HG03159 (cell line): ENCODE results near the gene ZNF619.
"Not testable (repeated sequence)": the region's sequence is repeated elsewhere in the genome, so short reads cannot be mapped to it uniquely, and the experiment has no call there.

Experiments used
- ATAC-seq: cut with Tn5 transposase; IDR thresholded peaks from one replicate; pipeline ENCODE4 v1.9.1; 2021; ENCODE audit warnings: mild to moderate bottlenecking, moderate library complexity; ENCODE audit not compliant: unreplicated experiment

The ZNF619 gene

DNA sequence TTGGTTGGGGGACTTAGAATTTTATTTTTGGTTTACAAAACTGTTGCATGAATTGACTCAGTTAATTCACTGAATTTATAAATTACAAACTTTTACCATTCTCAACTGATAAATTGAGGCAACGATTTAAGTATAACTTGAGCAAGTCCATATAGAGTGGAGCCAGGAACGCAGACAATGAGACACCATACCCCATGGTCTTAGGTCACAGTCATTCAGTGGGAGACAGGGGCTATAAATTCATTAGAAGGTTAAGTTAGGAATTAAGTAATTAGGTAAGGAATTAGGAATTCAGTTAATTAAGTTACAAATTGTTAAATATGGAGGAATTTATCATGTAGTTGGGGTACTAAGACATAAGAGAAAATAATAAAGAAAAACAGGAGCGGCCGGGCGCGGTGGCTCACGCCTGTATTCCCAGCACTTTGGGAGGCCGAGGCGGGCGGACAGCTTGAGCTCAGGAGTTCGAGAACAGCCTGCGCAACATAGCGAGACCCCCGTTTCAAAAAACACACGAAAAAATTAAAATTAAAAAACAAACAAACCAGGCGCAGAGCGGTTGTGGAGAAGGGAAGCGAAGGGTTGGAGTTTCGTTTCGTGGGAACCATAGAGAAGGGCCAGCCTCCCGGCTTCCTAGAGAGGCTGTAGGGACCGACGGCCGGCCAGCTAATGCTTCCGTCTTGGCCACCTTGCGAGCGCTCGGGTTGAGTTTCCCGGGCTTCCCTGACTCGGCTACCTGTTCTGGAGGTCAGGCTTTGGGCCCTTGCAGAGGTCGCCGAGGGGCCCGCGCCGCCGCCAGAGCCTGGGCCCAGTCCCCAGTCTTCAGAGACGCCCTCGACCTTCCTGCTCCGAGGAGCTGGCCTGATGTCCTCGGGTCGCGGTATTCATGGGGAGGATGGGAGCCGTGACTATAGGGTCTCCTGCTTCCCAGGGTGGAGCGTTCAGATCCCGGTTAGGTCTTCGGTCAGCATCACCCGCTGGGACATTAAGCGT is at the start of gene ZNF619:
ZNF619 (plus strand) TSS at position 645 of the 993 bp plus-strand sequence. CDS start 858 bp downstream, outside the sequence.
- peak; percentile 72 for ATAC-seq

GRCh38 chr3:40432793-40433192 is 44.1 kb upstream of the ZNF619 start:
- no peak for ATAC-seq

DNA sequence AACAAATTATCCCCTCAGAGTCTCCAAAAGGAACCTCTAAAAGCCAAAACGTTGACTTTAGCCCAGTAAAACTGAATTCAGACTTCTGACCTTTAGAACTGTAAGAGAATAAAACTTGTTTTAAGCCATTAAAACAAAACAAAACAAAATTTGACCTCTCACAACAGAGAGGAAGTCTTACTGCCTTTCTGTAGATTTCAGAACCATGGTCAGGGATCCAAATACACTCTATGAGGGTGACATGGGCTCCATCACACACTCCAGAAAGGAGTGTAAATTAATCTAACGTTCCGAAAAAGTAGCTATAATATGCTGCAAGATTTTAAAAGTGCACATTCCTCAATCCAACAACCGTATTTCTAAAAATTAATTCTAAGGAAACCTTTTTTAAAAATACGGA is 39.0 kb upstream of the ZNF619 start:
- ATAC-seq, result no peak

DNA sequence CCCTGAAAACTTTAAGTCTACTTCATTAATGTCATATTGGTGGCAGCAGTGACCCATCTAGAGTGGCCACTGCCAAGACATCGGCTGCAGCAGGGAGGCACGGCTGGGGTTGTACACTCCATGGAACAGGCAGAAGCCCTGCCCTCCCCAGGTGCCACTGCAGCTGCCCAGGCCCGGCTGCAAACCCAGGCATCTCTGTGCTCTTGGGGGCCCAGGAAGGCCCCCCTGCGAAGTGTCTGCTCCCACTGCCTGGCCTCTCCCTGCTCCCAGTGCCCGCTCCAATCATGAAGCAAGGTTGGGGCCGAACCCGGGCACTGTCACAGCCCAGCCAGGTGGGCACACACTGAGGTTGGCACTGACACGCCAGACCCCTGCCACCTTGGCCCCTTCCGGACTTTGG is 31.9 kb upstream of the ZNF619 start:
- ATAC-seq, result no peak

DNA sequence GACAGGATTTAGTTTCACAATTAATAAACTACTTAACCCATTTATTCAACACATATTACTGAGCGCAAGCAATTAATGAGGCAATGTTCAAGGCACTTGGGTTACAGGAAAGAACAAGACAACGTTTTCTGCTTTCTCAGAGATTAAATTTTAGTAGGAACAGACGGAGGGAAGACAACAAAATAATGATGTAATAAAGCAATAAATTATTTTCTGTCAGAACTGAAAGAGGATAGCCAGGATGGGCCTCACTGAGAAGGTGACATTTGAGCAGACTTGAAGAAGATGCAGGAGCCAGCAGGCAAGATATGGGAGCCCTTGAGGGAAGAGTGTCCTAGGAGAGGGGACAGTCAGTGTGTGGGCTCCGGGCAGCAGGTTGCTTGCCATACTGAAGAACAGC is 31.0 kb upstream of the ZNF619 start:
- ATAC-seq, result no peak

DNA sequence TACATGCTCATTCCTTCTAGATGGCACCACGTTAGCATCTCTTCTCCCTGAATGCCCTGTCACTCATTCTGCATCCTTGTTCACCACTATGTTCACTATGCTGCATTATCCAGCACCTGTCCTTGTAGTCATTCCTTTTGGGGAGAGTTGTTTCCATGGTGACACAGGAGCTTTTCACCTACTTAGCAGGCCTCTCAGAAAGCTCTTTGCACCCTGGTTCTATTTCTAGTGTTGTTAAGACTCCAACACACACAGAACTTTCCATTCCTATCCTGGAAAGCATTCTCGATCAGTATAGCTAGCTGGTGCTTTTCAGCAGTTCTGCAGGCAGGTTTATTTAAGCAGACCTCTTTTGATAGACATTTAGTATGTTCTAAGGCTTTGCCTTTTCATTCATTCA is 26.5 kb upstream of the ZNF619 start:
- no peak for ATAC-seq

DNA sequence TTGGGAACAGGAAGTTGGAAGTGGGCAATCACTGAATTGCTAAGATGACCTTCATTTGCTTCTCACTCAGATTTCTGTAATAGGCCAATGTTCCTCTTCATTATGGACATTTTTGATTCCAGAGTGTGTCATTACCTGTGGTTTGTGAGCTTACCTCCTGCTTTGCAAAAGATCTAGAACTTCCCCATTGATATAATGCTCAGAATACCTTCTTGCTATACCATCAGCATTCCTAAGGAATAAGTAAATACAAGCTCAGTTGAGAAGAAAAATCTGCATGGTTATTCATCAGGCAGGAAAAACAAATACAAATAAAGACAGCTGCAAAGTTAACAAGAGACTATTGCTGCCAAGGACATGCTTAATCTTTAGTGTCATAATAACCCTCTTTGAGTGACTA is 25.4 kb upstream of the ZNF619 start:
- no peak for ATAC-seq

DNA sequence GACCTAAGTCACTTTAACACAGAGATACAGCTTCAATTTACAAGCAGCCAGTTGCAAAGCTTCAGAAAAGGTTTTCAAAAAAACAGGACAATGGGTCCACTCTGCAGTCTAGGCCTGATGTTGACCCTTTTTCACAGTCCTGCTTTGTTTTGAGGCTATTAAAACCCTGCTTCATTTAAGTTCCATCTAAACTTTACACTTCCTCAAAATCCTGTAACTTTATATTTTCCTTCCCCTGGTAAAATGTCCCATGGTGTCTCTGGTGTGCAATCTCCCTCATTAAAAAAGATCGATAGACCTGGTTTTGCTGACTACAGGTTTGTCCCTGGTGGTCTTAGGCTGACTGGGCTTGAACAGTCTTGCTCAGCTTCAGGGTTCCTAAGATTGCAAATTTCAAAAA is 24.9 kb upstream of the ZNF619 start:
- no peak for ATAC-seq

DNA sequence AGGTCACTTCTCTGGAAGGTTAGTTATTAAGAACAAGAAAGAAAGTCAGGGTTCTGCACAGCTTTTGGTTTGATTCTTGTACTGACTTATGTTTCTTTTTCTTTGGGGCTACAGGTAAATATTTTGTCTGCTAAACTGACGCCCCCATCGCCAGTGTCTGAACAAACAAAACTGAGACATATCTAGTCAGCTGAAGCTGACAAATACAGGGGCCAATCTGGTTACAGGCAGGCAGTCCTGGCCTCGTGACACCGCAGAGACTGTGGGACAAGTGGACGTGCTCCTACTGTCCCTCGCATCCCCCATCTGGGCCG is 24.4 kb upstream of the ZNF619 start:
- ATAC-seq, result no peak

DNA sequence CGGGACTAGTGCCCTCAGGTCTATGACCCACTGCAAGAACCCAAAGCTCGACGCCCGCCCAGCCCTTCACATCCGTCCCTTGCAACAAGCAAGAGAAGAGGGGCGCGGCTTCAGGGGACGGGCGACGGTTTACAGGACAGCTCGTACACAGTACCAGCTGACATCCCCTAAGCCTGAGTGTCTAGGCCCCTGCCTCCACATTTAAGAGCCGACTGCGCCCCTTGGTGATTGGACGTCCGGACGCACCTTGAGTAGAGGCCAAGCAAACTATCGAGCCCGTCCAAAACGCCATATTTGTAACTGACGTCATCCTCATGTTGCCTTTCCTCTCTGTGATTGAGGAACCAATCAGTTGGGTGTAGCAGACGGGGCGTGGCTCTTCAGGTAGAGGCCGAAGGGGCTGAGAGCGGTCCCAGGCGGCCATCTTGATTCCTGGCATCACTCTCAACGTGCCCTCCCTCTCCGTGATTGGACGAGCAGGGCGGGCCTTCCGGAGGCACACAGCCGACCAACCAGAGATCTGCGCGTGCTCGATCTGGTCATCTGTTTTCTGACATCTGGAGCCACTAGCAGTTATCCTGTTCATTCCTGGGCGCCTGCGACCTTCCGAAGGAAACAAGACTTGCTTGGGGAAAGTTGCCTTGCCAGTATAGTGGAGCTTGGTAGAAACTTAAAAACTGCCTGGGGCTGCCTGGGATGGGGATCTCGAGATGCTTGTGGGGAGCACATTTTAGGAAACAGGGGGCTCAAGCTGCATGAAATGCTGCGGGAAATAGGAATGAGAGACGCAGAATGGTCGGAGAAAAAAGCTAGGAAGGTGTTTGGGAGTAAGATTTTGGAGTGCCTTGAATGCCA is 23.8 kb upstream of the ZNF619 start:
- ATAC-seq, result peak; percentile 94

DNA sequence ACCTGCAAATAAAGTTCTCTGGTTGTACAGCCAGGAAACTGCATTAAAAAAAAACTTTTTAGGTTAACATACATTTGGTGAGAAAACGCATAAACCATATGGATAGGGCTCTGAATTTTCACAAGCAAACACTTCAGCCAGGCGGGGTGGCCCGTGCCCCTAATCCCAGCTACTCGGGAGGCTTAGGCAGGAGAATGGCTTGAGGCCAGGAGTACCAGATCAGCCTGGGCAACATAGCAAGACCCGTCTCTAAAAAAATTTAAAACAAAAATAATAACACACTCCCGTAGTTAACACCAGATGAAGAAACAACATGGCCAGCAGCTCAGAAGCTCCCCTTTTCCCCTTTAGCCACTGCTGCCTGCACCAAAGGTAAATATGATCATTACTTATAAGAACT is 23.0 kb upstream of the ZNF619 start:
- ATAC-seq, result no peak

GRCh38 chr3:40455328-40455727 is 21.6 kb upstream of the ZNF619 start:
- no peak for ATAC-seq

GRCh38 chr3:40456279-40456939 is 20.5 kb upstream of the ZNF619 start:
- no peak for ATAC-seq

- peak; percentile 65 for ATAC-seq
These were observed 19.7 kb upstream of the ZNF619 start, which contains the start of gene RPL14 for GRCh38 chr3:40456940-40457823. TSS of gene RPL14 (plus strand) at chr3:40457339. CDS start at chr3:40457472, 133 bp downstream.

DNA sequence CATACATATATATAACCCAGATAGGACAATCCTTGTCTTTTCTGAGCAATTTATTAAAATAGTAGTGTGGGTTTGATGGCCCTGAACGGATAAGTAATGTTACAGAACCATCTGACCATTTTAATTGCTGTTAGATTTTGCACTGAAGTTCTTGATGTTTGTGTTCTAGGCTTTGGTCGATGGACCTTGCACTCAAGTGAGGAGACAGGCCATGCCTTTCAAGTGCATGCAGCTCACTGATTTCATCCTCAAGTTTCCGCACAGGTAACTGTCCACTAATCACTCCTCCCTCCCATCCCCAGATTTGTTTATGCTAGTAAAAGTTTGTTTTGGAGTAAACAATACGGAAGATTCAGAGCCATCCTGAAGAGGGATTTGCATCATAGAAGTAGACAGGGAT is 18.4 kb upstream of the ZNF619 start:
- ATAC-seq, result no peak

DNA sequence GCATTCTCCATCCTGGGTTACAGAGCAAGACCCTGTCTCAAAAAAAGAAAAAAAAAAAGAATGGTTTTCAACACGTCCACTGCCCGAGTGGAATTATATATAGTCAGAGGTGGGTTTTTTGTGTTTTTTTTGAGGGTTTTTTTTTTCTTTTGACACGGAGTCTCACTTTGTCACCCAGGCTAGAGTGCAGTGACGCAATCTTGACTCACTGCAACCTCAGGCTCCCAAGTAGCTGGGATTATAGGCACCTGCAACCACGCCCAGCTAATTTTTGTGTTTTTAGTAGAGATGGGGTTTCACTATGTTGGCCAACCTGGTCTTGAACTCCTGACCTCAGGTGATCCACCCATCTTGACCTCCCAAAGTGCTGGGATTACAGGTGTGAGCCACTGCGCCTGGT is 16.4 kb upstream of the ZNF619 start:
- not testable (repeated sequence) for ATAC-seq

- ATAC-seq, result no peak
These were observed 15.8 kb upstream of the ZNF619 start for GRCh38 chr3:40461161-40461560.

- ATAC-seq, result not testable (repeated sequence)
These were observed 14.1 kb upstream of the ZNF619 start for GRCh38 chr3:40462838-40463237.

DNA sequence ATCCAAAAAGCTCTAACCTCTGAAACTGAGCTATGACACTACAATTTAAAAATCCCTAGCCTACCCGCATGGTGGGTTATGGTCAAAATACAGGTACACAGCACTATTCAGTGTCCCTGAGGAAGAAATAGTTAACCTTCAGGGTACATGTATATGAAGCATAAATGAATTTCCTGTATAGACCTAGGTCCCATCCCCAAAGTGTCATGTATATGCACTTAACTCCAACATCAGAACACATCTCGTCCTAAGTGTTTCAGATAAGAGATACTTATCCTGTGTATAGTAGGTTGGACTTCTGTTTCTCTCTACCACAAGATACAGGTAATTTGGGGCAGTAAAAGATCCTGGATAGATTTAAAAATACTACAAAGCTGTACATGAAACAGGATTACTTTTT is 13.3 kb upstream of the ZNF619 start:
- ATAC-seq, result no peak
